ENCODE results near the gene ELF3.

GRCh38 chr1:202015662-202015937 is 5.2 kb downstream of the ELF3 start:
- TF ChIP-seq CTCF (IDR thresholded peaks at IDR 0.05): no peak
- TF ChIP-seq POLR2A (IDR thresholded peaks at IDR 0.05): no peak

All from adrenal gland (tissue), 5 donors.